IPS-11a (cell line): ENCODE results near the gene MKS1.

ENCODE experiments used
- H3K4me3 ChIP-seq: one replicate; pipeline ENCODE4 v1.5.1; 2013; ENCODE audit warnings: low read depth, low read length, control low read depth

The MKS1 gene

DNA sequence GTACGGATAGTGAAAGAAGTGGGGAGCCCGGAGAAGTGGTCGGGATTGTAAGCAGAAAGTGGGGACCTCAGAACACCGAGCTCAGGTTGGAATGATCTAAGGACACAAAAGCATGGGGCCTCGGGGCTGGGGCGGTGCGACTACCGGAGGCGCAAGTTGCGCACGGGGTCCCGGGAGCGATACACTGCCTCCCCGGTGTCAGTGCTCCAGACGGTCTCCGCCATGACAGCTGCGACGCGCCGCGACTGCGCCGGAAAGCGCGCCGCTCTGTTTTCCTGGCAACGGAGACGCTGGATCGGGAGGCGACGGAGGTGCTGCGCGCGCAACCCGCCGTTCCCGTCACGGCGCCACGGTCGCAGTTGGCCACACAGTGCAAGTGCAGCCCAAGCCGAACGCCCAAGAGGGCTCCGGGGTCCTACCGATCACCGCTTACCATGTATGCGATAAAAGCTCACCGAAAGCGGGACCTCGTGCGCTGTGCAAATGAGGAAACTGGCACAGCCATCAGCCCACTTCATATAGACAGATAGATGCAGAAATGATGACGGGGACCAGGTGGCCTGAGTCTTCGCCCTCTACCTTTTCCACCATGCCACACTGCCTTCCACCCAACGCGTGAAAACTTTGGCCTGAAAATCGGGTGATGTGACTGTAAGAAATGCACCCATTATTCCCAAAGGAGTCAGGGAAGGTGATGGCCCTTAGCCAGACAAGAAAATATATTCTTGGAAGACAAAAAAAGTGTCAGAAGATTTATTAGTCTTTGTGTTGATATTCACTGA is at the start of gene MKS1:
Gene MKS1 (minus strand): TSS at position 249 of the 782 bp plus-strand sequence. CDS start 25 bp downstream, at position 224.
- H3K4me3 ChIP-seq, result peak within 1 kb of the TSS; percentile 94

DNA sequence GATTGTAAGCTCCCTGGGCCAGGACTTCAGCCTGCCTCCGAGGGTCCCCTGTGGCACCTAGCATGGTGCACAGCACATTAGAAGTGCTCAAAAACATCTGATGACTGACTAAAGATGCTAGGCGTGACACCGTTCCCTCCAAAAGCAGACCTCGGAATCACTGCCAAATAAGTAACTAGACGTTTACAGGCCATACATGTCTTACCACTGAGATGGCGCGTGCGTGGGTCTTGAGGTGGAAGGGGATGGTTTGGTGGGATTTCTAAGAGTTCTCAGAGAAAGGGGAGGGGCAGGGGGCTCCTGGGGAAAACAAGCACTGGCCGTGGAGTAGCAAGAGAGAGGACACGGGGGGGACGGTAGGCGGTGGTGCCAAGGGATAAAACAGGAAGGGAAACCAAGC is 49.3 kb upstream of the MKS1 start:
- H3K4me3 ChIP-seq, result no peak overlapping the region

GRCh38 chr17:58267347-58268324 is 48.6 kb upstream of the MKS1 start:
- H3K4me3 ChIP-seq, result no peak overlapping the region

DNA sequence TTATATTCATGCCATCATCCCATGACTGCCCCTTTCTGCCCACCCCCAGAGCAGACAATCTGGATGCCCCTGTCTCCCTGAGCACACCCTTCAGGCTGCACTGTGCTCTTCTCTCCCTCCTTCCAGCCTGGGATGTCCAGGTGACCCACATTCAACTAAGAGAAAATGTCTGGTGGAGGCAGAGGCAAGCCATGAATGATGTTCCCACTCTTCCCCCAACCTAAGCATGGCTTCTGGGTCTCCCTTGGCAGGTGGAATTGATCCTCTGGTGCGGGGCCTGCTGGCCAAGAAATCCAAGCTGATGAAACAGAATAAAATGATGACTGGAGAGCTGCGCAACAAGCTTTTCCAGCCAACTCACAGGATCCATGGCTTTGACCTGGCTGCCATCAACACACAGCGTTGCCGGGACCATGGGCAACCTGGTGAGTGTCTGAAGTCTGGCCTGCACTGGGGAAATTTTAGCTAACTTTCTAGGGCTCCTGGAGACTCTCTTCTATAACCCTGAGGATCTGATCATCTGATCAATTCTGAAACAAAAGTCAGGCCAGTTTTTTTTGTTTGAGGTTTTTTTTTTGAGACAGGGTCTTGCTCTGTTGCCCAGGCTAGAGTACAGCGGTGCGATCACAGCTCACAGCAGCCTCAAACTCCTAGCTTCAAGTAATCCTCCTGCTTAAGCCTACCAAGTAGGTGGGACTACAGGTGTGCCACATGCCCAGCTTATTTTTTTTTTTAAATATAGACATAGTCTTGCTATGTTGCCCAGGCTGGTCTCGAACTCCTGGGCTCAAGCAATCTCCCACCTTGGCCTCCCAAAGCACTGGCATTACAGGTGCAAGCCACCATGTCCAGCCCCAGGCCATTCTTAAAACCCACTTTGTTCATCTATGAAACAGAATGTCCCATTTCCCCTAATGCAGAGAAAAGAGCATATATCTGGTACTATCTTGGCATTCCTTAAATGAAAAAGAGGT is 47.1 kb upstream of the MKS1 start:
- no peak overlapping the region for H3K4me3 ChIP-seq

DNA sequence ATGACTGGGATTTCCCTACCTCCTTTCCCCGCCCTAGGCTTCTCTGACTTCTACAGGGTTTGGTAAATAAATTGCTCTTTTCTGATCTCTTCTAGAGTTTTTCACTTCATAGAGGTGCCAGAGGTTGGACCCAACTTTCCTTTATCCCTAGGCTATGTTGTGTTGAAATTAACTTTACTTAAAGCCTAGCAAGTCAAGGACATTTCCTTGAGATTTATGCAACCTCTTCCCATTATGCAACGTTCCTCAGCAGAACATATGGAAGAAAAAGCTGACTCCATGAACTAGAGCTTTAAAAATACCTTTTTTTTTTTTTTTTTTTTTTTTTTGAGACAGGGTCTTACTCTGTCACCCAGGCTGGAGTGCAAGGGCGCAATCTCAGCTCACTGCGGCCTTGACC is 46.2 kb upstream of the MKS1 start:
- no peak overlapping the region for H3K4me3 ChIP-seq

- H3K4me3 ChIP-seq, result no peak overlapping the region
These were observed 45.5 kb upstream of the MKS1 start for GRCh38 chr17:58264407-58265103.

DNA sequence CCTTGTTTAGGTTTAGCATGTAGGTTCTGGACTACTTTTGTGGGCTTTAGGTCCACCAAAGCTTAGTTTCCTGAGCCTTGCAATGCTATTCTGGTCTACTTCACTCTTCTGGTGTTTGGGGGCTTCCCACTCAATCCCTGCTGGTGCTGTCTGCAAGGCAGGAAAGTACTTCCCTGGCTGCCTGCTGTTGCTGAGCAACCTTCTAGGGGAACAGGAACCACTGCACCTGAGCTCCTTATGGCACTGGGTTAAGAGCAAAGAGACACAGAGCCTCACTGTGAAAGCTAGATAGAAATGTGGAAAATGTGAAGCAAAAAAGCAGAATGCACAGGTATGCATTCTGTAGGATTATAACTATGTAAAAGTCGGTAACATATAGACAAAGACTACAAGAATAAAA is 44.7 kb upstream of the MKS1 start:
- no peak overlapping the region for H3K4me3 ChIP-seq

GRCh38 chr17:58262149-58262548 is 43.1 kb upstream of the MKS1 start:
- H3K4me3 ChIP-seq, result no peak overlapping the region

DNA sequence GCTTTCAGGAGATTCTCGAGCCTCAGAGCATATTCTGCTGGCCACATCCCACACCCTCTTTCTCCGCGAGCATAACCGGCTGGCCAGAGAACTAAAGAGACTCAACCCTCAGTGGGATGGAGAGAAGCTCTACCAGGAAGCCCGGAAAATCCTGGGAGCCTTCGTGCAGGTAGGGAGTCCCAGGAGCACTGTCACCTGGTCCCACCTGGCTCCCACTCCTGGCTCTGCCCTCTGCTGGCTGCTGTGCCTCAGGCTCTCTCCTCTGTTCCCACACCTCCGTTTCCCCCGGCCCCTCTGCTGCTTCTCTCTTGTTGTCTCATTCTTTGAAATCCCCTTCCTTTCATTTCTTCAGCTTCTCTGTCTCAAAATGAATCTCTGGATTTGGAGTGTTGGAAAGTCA is 35.7 kb upstream of the MKS1 start:
- no peak overlapping the region for H3K4me3 ChIP-seq

GRCh38 chr17:58253082-58253481 is 34.0 kb upstream of the MKS1 start:
- no peak overlapping the region for H3K4me3 ChIP-seq

DNA sequence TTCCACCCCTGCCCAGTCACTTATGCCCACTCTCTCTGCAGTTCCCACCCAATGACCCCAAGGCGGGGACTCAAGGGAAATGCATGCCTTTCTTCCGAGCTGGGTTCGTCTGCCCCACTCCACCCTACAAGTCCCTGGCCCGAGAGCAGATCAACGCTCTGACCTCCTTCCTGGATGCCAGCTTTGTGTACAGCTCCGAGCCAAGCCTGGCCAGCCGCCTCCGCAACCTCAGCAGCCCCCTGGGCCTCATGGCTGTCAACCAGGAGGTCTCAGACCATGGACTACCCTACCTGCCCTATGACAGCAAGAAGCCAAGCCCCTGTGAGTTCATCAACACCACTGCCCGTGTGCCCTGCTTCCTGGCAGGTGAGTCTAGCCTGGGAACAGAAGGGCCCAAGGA is 33.1 kb upstream of the MKS1 start:
- no peak overlapping the region for H3K4me3 ChIP-seq

GRCh38 chr17:58250344-58251011 is 31.4 kb upstream of the MKS1 start:
- H3K4me3 ChIP-seq, result no peak overlapping the region

DNA sequence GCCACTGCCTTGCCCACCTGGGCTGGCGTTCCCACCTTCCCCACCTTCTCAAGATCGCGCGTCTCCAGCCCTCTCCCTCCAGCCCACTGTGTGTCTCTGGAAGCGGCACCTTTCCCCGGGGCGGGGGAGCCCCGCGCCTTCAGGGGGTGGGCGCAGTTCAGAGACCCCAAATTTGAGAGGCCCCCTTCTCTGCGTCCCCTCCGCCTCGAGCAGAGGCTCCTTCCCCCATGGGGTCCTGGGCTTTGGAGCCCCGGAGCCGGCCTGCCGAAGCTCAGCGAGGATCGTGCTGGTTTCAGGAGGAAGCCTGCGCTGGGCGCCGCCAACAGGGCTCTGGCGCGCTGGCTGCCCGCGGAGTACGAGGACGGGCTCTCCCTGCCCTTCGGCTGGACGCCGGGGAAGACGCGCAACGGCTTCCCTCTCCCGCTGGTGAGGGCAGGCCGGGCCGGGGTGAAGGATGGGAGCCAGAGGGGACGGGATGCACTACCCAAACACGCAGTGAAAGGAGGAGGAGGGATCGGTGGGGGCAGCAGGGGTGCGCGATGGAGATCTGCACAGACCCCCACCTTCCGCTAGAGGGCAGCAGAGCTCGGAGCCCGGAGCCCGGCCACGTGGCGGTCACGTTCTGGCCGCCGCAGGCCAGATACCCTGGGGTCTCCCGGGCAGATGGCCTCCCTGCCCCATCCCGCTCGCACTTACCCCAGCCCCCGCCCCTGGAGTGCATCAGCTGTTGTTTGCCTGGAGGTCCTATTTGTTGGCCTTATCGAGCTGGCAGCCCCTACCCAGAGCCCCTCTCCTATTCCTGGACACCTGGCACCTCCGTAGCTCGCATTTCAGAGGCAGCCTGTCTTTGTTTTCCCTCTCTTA is 30.4 kb upstream of the MKS1 start:
- peak overlapping the region; percentile 25 for H3K4me3 ChIP-seq

GRCh38 chr17:58248955-58249269 is 29.9 kb upstream of the MKS1 start:
- no peak overlapping the region for H3K4me3 ChIP-seq

- no peak overlapping the region for H3K4me3 ChIP-seq
These were observed 28.7 kb upstream of the MKS1 start for GRCh38 chr17:58247511-58248363.

- no peak overlapping the region for H3K4me3 ChIP-seq
These were observed 27.7 kb upstream of the MKS1 start for GRCh38 chr17:58246781-58247180.

DNA sequence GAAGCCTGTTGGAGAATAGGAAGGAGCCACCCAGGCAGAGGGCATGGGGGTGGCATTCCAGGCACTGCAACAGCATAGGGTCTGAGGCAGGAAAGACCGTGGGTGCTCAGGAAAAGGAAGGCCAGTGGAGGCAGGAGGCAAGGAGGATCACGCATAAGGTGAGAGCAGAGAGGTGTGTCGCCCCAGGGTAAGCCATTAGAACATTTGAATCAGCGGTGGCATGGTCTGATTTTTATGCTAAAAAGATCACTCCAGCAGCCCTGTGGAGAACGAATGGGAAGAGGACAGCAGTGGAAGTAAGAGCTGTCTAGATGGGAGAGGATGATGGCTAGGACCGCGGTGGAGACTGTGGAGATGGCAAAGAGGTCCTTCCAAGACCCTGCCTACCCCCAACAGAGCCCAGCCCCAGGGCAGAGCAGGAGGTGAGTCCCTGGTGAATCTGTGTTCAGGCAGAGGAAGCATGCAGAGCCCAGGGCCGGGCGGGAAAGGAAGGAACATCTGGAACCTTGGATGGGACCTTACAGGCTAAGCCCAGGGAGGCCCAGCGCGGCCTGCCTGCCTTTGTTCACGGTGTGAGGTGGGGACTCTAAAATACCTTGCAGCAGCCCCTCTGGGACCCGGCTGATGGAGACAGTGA is 27.2 kb upstream of the MKS1 start:
- H3K4me3 ChIP-seq, result no peak overlapping the region
